Measurements from ENCODE around the gene ASB10. TPM values are rescaled to one million over a fixed set of nuclear protein-coding genes. Genes with fewer than 3 reads are reported as not detected.

ASB10 gene
- total and polyA plus RNA-seq, 2 of the 13 experiments (the other 11 are each of a cell fraction or from before 2014, with no cell fraction given), result not detected

GRCh38 chr7:151178236-151178635 lies 8.8 kb downstream of the ASB10 start:
- no peak overlapping the region for H3K4me3 ChIP-seq (replicated peaks in 1 of 3; ENCODE audit: insufficient read depth in 1 of 3, low read depth in 2 of 3, low read length in 3 of 3)
- H3K36me3 ChIP-seq (replicated peaks in 1 of 2; ENCODE audit: control insufficient read depth in 1 of 2, insufficient read depth in 2 of 2, low read length in 2 of 2), result no peaks in the 10 kb centered on the region
- CTCF ChIA-PET (ENCODE audit: low intra/inter-chr PET ratio, low total read pairs), result no interaction called here
- FAIRE-seq, result no peak
- no TSS peak for BruUV-seq (replicated peaks)
- no peaks in the 10 kb centered on the region for H3K4me1 ChIP-seq (ENCODE audit: insufficient read depth, low read length)
- no peak for ATAC-seq
- intact Hi-C loops (cut with micrococcal nuclease; ENCODE audit: unreplicated experiment), result loop anchor here (10.0 kb wide), 1 partner anchor 127 kb away; no protein-coding TSS in a partner anchor
- no peak overlapping the region for H3K4me2 ChIP-seq (ENCODE audit: low read depth, low read length)
- no peak overlapping the region for H3K27ac ChIP-seq (ENCODE audit: extremely low read length, insufficient read depth, low read length)
- H4K20me1 ChIP-seq (ENCODE audit: insufficient read depth, low read length), result no peaks in the 10 kb centered on the region
- H2AFZ ChIP-seq (ENCODE audit: low read length), result no peak overlapping the region
- peaks cover 2 to 58% of the 10 kb centered on the region in 2 experiments; a peak in 3 of 5 replicates for H3K27me3 ChIP-seq (ENCODE audit: control insufficient read depth in 1 of 2, insufficient read depth in 2 of 2, low read length in 2 of 2)
- H3K9ac ChIP-seq (ENCODE audit: insufficient read depth, low read depth, low read length), result no peak overlapping the region
- no peaks in the 10 kb centered on the region for H3K9me3 ChIP-seq (ENCODE audit: low read length)
- no peaks in the 10 kb centered on the region for H3K79me2 ChIP-seq (ENCODE audit: insufficient read depth, low read length)
- in situ Hi-C loops (cut with HindIII; ENCODE audit: extremely low pct_ligation_motif_present, low pct_unique_long_range_greater_than_20kb), result no loop called here
- DNase-seq (ENCODE audit: low spot score), result no peak
- whole genome bisulfite sequencing (ENCODE audit: low lambda C conversion rate), result 25% methylated on average over 8 of the region's 9 CpGs
- no peak for TF ChIP-seq CBX2 (IDR thresholded peaks at IDR 0.05; ENCODE audit: low read depth, low read length)
- TF ChIP-seq CBX2 (CRISPR knock-in tag; IDR thresholded peaks at IDR 0.05; ENCODE audit: low read depth), result no peak
- no peak for TF ChIP-seq GTF2F1 (IDR thresholded peaks at IDR 0.05; ENCODE audit: low read length)
- no peak for TF ChIP-seq IRF2 (CRISPR knock-in tag; IDR thresholded peaks at IDR 0.05)
- no peak for TF ChIP-seq SP140L (CRISPR knock-in tag; IDR thresholded peaks at IDR 0.05; ENCODE audit: borderline replicate concordance)
- POLR2A ChIA-PET, result no interaction called here

DNA sequence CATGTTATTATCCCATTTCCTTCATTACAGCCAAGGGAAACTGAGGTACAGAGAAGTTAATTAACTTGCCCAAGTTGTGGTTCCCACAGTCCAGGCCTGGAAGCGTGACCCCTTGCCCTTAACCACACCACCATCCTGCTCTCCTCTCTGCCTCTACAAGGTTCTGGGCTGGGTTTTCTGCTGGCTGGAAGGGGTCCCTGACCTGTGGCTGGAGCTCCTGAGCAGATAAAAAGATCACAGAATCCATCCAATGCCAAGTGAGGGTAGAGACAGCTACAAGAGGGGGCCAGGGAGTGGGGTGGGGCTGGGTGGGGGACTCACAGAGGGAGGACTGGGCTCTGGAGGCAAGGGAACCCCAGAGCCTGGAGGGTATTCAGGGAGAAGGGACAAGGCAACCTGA lies 9.7 kb downstream of the ASB10 start:
- H4K20me1 ChIP-seq (ENCODE audit: insufficient read depth, low read length), result no peaks in the 10 kb centered on the region
- no peak for FAIRE-seq
- no peak overlapping the region for H3K9ac ChIP-seq (ENCODE audit: insufficient read depth, low read depth, low read length)
- in situ Hi-C loops (cut with HindIII; ENCODE audit: extremely low pct_ligation_motif_present, low pct_unique_long_range_greater_than_20kb) (no loop called here), intact Hi-C loops (cut with micrococcal nuclease; ENCODE audit: unreplicated experiment) (loop anchor here (10.0 kb wide), 1 partner anchor 127 kb away; no protein-coding TSS in a partner anchor)
- ChIA-PET POLR2A (no interaction called here), CTCF (ENCODE audit: low intra/inter-chr PET ratio, low total read pairs) (no interaction called here)
- H2AFZ ChIP-seq (ENCODE audit: low read length), result no peak overlapping the region
- H3K27me3 ChIP-seq (ENCODE audit: control insufficient read depth in 1 of 2, insufficient read depth in 2 of 2, low read length in 2 of 2), result peaks cover 2 to 54% of the 10 kb centered on the region in 2 experiments; a peak in 3 of 5 replicates
- TF ChIP-seq SKIL (CRISPR knock-in tag; IDR thresholded peaks at IDR 0.05; ENCODE audit: borderline replicate concordance), result no peak
- H3K27ac ChIP-seq (ENCODE audit: extremely low read length, insufficient read depth, low read length), result no peak overlapping the region
- no peaks in the 10 kb centered on the region for H3K9me3 ChIP-seq (ENCODE audit: low read length)
- H3K79me2 ChIP-seq (ENCODE audit: insufficient read depth, low read length), result no peaks in the 10 kb centered on the region
- H3K36me3 ChIP-seq (replicated peaks in 1 of 2; ENCODE audit: control insufficient read depth in 1 of 2, insufficient read depth in 2 of 2, low read length in 2 of 2), result no peaks in the 10 kb centered on the region
- H3K4me2 ChIP-seq (ENCODE audit: low read depth, low read length), result no peak overlapping the region
- ATAC-seq, result no peak
- H3K4me1 ChIP-seq (ENCODE audit: insufficient read depth, low read length), result no peaks in the 10 kb centered on the region
- no peak overlapping the region for H3K4me3 ChIP-seq (replicated peaks in 1 of 3; ENCODE audit: insufficient read depth in 1 of 3, low read depth in 2 of 3, low read length in 3 of 3)
- WGBS (ENCODE audit: low lambda C conversion rate), result 10% methylated on average over 1 of the region's 1 CpG
- BruUV-seq (replicated peaks), result no TSS peak
- DNase-seq (ENCODE audit: low spot score), result no peak
